Astrocyte of the spinal cord (primary cell): ENCODE measurements around the gene DENND1A.

ENCODE experiments used
- DNase-seq: peaks from one replicate; pipeline ENCODE4 v3.0.0; 2011; ENCODE audit warnings: low read depth, low spot score
- H3K4me3 ChIP-seq: 2 replicates; pipeline ENCODE4 v1.5.1; 2011; ENCODE audit warnings: low read depth, mild to moderate bottlenecking, low read length, moderate library complexity
- CTCF ChIP-seq: IDR thresholded peaks from 2 replicates; pipeline ENCODE4 v1.5.1; 2012; ENCODE audit warnings: low read depth, mild to moderate bottlenecking, low read length, inconsistent platforms
- in situ Hi-C: cut with HindIII; loops from 2 replicates; pipeline ENCODE4 v1.10.0; 2017; ENCODE audit warnings: low sequenced_read_pairs

DENND1A gene

GRCh38 chr9:123342247-123342646 lies 587.7 kb downstream of the DENND1A start:
- DNase-seq = no peak
- no peak overlapping the region for H3K4me3 ChIP-seq
- no peak for TF ChIP-seq CTCF
- in situ Hi-C loops = no loop called here

GRCh38 chr9:123341816-123342215 lies 588.1 kb downstream of the DENND1A start:
- no peak for DNase-seq
- in situ Hi-C loops = no loop called here
- TF ChIP-seq CTCF = no peak
- no peak overlapping the region for H3K4me3 ChIP-seq

- no peak for DNase-seq
- H3K4me3 ChIP-seq = no peak overlapping the region
- in situ Hi-C loops = no loop called here
- no peak for TF ChIP-seq CTCF
These were observed 590.0 kb downstream of the DENND1A start for GRCh38 chr9:123339666-123340510.

- no peak for TF ChIP-seq CTCF
- no peak overlapping the region for H3K4me3 ChIP-seq
- in situ Hi-C loops = no loop called here
- DNase-seq = peak; percentile 10
These were observed 590.9 kb downstream of the DENND1A start for GRCh38 chr9:123338710-123339665.

GRCh38 chr9:123337971-123338370 lies 592.0 kb downstream of the DENND1A start:
- no peak for TF ChIP-seq CTCF
- no peak overlapping the region for H3K4me3 ChIP-seq
- in situ Hi-C loops = no loop called here
- DNase-seq = no peak

- no peak for DNase-seq
- TF ChIP-seq CTCF = no peak
- in situ Hi-C loops = no loop called here
- no peak overlapping the region for H3K4me3 ChIP-seq
These were observed 593.0 kb downstream of the DENND1A start for GRCh38 chr9:123336959-123337358.
